ENCODE measurements around the gene PCSK4.
"Not testable (repeated sequence)": the region's sequence is repeated elsewhere in the genome, so short reads cannot be mapped to it uniquely, and the experiment has no call there.

The PCSK4 gene

DNA sequence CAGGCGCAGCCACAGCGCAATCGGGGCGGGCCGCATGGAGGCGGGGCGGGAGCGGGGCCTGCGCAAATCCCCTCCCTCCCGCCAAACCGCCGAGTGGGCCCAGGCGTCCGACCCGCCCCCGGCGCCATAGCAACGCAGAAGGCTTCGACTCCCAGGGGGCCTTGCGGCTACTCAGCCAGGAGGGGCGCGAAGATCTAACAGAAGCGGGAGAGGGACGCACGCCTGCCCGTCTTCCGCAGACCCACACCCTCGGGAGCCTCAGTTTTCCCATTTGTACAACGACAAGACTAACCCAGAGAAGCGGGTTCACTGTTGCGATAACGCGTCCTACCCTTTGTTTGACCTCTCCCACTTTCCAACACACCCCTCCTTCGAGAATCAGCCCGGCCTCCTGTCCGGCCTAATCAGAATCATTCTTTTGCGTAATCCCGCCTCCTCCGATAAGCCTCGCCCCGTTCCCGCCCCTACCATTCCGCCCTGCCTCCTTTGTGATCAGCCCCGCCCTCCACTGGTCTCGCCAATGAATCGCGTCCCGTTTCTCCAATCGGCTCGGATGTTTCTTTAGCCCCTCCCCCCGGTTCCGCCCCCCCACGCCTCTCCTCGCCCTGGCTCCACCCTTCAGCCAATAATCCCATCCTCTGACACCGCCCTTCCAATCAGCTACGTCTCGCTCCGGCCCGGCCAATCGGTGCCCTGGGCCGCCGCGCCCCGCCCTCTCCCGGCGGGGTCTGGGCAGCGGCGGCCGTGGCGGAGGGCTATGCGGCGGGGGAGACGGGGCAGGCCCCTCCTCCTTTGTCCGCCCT lies at the start of gene PCSK4:
PCSK4 (minus strand) TSS at position 40 of the 803 bp plus-strand sequence; CDS start at position 36, 4 bp downstream.
- no peak for TF ChIP-seq OSR1 (CRISPR knock-in tag; IDR thresholded peaks at IDR 0.05)
- no peak for TF ChIP-seq BACH2 (CRISPR knock-in tag; IDR thresholded peaks at IDR 0.05; ENCODE audit: borderline replicate concordance)
- TF ChIP-seq ZC3H10 (CRISPR knock-in tag; IDR thresholded peaks at IDR 0.05) = no peak
- no peak for TF ChIP-seq CSDC2 (CRISPR knock-in tag; IDR thresholded peaks at IDR 0.05)
- TF ChIP-seq ZNF8 (CRISPR knock-in tag; IDR thresholded peaks at IDR 0.05) = no peak
- TF ChIP-seq GLIS3 (CRISPR knock-in tag; IDR thresholded peaks at IDR 0.05) = no peak
- peak; percentile 94 for ATAC-seq

DNA sequence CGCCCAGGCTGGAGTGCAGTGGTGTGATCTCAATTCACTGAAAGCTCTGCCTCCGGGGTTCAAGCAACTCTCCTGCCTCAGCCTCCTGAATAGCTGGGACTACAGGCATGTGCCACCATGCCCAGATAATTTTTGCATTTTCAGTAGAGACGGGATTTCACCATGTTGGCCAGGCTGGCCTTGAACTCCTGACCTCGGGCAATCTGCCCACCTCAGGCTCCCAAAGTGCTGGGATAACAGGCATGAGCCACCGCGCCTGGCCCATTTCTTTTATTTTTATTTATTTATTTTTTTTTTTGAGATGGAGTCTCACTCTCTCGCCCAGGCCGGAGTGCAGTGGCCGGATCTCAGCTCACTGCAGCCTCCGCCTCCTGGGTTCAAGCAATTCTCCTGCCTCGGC lies 49.6 kb upstream of the PCSK4 start:
- not testable (repeated sequence) for ATAC-seq

DNA sequence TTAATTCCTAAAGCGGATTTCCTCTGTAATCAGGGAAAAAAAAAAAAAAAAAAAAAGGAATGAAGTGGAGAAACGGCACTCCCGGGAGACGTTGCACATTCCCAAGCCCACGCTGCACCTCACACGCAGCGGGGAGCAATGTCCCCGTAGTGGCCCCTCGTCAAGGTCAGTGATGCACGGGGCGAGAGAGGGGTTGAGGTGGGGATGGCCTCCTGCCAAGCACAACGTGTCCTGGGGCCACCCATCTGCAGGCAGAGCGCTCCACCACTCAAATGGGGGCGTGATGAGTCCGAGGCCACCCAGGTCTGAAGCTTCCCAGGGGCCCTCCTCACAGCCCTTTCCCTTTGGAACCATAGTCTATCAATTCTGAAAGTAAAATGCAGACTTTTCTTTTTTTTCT lies 48.8 kb upstream of the PCSK4 start:
- peak; percentile 14; the same call in 1 of the 3 replicates for ATAC-seq
- TF ChIP-seq RARB (CRISPR knock-in tag; IDR thresholded peaks at IDR 0.05) (no peak), ZNF8 (CRISPR knock-in tag; IDR thresholded peaks at IDR 0.05) (no peak), TCF4 (CRISPR knock-in tag; IDR thresholded peaks at IDR 0.05; ENCODE audit: borderline replicate concordance) (no peak), TSHZ2 (CRISPR knock-in tag; IDR thresholded peaks at IDR 0.05) (no peak), TOX (CRISPR knock-in tag; IDR thresholded peaks at IDR 0.05; ENCODE audit: borderline replicate concordance) (no peak), BACH2 (CRISPR knock-in tag; IDR thresholded peaks at IDR 0.05; ENCODE audit: borderline replicate concordance) (no peak), ESRRG (CRISPR knock-in tag; IDR thresholded peaks at IDR 0.05) (no peak), ZFP3 (CRISPR knock-in tag; IDR thresholded peaks at IDR 0.05) (no peak), CSDC2 (CRISPR knock-in tag; IDR thresholded peaks at IDR 0.05) (no peak), ZNF70 (CRISPR knock-in tag; IDR thresholded peaks at IDR 0.05) (no peak), ZFP30 (CRISPR knock-in tag; IDR thresholded peaks at IDR 0.05) (no peak), ZNF565 (CRISPR knock-in tag; conservative IDR thresholded peaks at IDR 0.05; ENCODE audit: low read depth) (no peak), PATZ1 (CRISPR knock-in tag; IDR thresholded peaks at IDR 0.05; ENCODE audit: borderline replicate concordance) (no peak), ISL1 (CRISPR knock-in tag; IDR thresholded peaks at IDR 0.05) (no peak), OSR1 (CRISPR knock-in tag; IDR thresholded peaks at IDR 0.05) (no peak), PPARA (CRISPR knock-in tag; IDR thresholded peaks at IDR 0.05; ENCODE audit: borderline replicate concordance) (no peak), ZC3H10 (CRISPR knock-in tag; IDR thresholded peaks at IDR 0.05) (no peak), ARNTL (CRISPR knock-in tag; IDR thresholded peaks at IDR 0.05; ENCODE audit: borderline replicate concordance, low read depth) (no peak)
- TF ChIP-seq, protein P1, sequence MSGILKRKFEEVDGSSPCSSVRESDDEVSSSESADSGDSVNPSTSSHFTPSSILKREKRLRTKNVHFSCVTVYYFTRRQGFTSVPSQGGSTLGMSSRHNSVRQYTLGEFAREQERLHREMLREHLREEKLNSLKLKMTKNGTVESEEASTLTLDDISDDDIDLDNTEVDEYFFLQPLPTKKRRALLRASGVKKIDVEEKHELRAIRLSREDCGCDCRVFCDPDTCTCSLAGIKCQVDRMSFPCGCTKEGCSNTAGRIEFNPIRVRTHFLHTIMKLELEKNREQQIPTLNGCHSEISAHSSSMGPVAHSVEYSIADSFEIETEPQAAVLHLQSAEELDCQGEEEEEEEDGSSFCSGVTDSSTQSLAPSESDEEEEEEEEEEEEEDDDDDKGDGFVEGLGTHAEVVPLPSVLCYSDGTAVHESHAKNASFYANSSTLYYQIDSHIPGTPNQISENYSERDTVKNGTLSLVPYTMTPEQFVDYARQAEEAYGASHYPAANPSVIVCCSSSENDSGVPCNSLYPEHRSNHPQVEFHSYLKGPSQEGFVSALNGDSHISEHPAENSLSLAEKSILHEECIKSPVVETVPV (CRISPR knock-in tag; IDR thresholded peaks at IDR 0.05) = no peak

DNA sequence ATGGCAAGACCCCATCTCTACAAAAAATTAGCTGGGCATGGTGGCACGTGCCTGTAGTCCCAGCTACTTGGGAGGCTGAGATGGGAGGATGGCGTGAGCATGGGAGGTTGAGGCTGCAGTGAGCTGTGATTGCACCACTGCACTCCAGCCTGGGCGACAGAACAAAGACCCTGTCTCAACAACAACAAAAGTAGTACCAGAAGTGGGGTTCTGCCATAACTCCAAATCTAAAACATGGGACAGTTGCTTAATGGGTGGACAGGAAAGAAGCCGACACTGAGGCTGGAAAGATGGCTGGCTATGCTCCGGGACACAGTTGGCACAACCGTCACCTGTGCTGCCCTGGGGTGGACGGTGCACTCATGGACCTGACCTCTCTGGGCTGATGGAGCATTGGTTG lies 45.5 kb upstream of the PCSK4 start:
- ATAC-seq = not testable (repeated sequence)

DNA sequence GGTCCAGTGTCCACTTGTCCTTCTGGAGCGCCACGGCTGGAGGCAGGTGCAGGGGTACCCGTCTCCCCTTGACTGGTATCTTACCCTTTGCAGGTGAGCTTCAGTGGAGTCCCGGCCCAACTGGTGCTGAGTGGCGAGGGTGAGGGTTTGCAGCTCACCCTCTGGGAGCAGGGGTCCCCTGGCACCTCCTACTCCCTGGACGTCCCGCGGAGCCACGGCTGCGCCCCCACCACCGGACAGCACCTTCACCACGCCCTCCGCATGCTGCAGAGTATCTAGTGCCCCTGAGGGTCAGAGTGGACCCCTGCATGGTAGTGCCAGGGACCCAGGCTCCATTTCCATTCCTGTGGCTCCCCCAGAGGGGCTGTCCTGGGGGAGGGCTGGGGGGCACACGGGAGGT lies 44.8 kb upstream of the PCSK4 start:
- no peak for ATAC-seq
- TF ChIP-seq GLIS3 (CRISPR knock-in tag; IDR thresholded peaks at IDR 0.05) (no peak), ZFP30 (CRISPR knock-in tag; IDR thresholded peaks at IDR 0.05) (no peak), ESRRG (CRISPR knock-in tag; IDR thresholded peaks at IDR 0.05) (no peak)

Measured in SK-N-SH treated with all-trans-retinoic acid at 6 μM for 48 hours (cell line).